ENCODE measurements around the gene DAPK1.

DAPK1 gene

GRCh38 chr9:87549791-87550190 is 52.1 kb downstream of the DAPK1 start:
- TF ChIP-seq NFIC (IDR thresholded peaks at IDR 0.05) (no peak), FOXM1 (IDR thresholded peaks at IDR 0.05; ENCODE audit: borderline replicate concordance, low read depth) (no peak), EGR1 (IDR thresholded peaks at IDR 0.05) (no peak), CREB1 (IDR thresholded peaks at IDR 0.05; ENCODE audit: low read depth) (no peak), YY1 (IDR thresholded peaks at IDR 0.05; ENCODE audit: low read depth) (no peak), EP300 (IDR thresholded peaks at IDR 0.05; ENCODE audit: borderline replicate concordance) (no peak), MAX (IDR thresholded peaks at IDR 0.05) (no peak), REST (IDR thresholded peaks at IDR 0.05; ENCODE audit: low read depth) (no peak), TAF1 (IDR thresholded peaks at IDR 0.05; ENCODE audit: low read depth) (no peak), CEBPB (IDR thresholded peaks at IDR 0.05) (no peak), RAD21 (IDR thresholded peaks at IDR 0.05; ENCODE audit: low read depth) (no peak), ZBTB7A (IDR thresholded peaks at IDR 0.05; ENCODE audit: low read depth) (no peak), TCF12 (IDR thresholded peaks at IDR 0.05; ENCODE audit: low read depth) (no peak), TEAD4 (IDR thresholded peaks at IDR 0.05) (no peak), USF1 (IDR thresholded peaks at IDR 0.05) (no peak)

- TF ChIP-seq RAD21 (IDR thresholded peaks at IDR 0.05; ENCODE audit: low read depth) (no peak), CREB1 (IDR thresholded peaks at IDR 0.05; ENCODE audit: low read depth) (no peak), EGR1 (IDR thresholded peaks at IDR 0.05) (no peak), FOXM1 (IDR thresholded peaks at IDR 0.05; ENCODE audit: borderline replicate concordance, low read depth) (no peak), NFIC (IDR thresholded peaks at IDR 0.05) (no peak), TEAD4 (IDR thresholded peaks at IDR 0.05) (no peak), MAX (IDR thresholded peaks at IDR 0.05) (no peak), USF1 (IDR thresholded peaks at IDR 0.05) (no peak), YY1 (IDR thresholded peaks at IDR 0.05; ENCODE audit: low read depth) (no peak), TAF1 (IDR thresholded peaks at IDR 0.05; ENCODE audit: low read depth) (no peak)
Observed at GRCh38 chr9:87550253-87550954, 52.7 kb downstream of the DAPK1 start.

- no peak for TF ChIP-seq EP300 (IDR thresholded peaks at IDR 0.05; ENCODE audit: borderline replicate concordance)
- TF ChIP-seq REST (IDR thresholded peaks at IDR 0.05; ENCODE audit: low read depth): no peak
- TF ChIP-seq YY1 (IDR thresholded peaks at IDR 0.05; ENCODE audit: low read depth): no peak
- TF ChIP-seq USF1 (IDR thresholded peaks at IDR 0.05): no peak
- no peak for TF ChIP-seq RAD21 (IDR thresholded peaks at IDR 0.05; ENCODE audit: low read depth)
Observed at GRCh38 chr9:87551772-87552217, 54.1 kb downstream of the DAPK1 start.

GRCh38 chr9:87554171-87554910 is 56.7 kb downstream of the DAPK1 start:
- TF ChIP-seq YY1 (IDR thresholded peaks at IDR 0.05; ENCODE audit: low read depth) (no peak), EP300 (IDR thresholded peaks at IDR 0.05; ENCODE audit: borderline replicate concordance) (no peak), FOXM1 (IDR thresholded peaks at IDR 0.05; ENCODE audit: borderline replicate concordance, low read depth) (no peak)

GRCh38 chr9:87554976-87555375 is 57.3 kb downstream of the DAPK1 start:
- no peak for TF ChIP-seq RAD21 (IDR thresholded peaks at IDR 0.05; ENCODE audit: low read depth)
- TF ChIP-seq EP300 (IDR thresholded peaks at IDR 0.05; ENCODE audit: borderline replicate concordance): no peak
- TF ChIP-seq ZBTB7A (IDR thresholded peaks at IDR 0.05; ENCODE audit: low read depth): no peak
- no peak for TF ChIP-seq CREB1 (IDR thresholded peaks at IDR 0.05; ENCODE audit: low read depth)
- no peak for TF ChIP-seq NFIC (IDR thresholded peaks at IDR 0.05)
- no peak for TF ChIP-seq FOXM1 (IDR thresholded peaks at IDR 0.05; ENCODE audit: borderline replicate concordance, low read depth)
- TF ChIP-seq MAX (IDR thresholded peaks at IDR 0.05): no peak
- TF ChIP-seq EGR1 (IDR thresholded peaks at IDR 0.05): no peak
- TF ChIP-seq TEAD4 (IDR thresholded peaks at IDR 0.05): no peak
- TF ChIP-seq YY1 (IDR thresholded peaks at IDR 0.05; ENCODE audit: low read depth): no peak
- TF ChIP-seq CEBPB (IDR thresholded peaks at IDR 0.05): no peak
- no peak for TF ChIP-seq REST (IDR thresholded peaks at IDR 0.05; ENCODE audit: low read depth)
- no peak for TF ChIP-seq TAF1 (IDR thresholded peaks at IDR 0.05; ENCODE audit: low read depth)
- no peak for TF ChIP-seq USF1 (IDR thresholded peaks at IDR 0.05)
- TF ChIP-seq TCF12 (IDR thresholded peaks at IDR 0.05; ENCODE audit: low read depth): no peak

All from Ishikawa (cell line).